Loucy (cell line): Measurements from ENCODE around the gene BCL11B.

Experiments
- EZH2phosphoT487 ChIP-seq: fragments of 200-600 bp; IDR thresholded peaks from 2 replicates; pipeline ENCODE4 v1.6.1; 2018; ENCODE audit warnings: antibody characterized with exemption, mild to moderate bottlenecking, moderate library complexity, borderline replicate concordance
- TF ChIP-seq, protein P1 (sequence below): fragments of 200-600 bp; sonication (generic); conservative IDR thresholded peaks from 2 replicates; pipeline ENCODE4 v1.5.1; 2014; ENCODE audit warnings: mild to moderate bottlenecking, antibody characterized with exemption, low read length

GRCh38 chr14:99187858-99188257, 84.1 kb downstream of the BCL11B start:
- TF ChIP-seq, protein P1, sequence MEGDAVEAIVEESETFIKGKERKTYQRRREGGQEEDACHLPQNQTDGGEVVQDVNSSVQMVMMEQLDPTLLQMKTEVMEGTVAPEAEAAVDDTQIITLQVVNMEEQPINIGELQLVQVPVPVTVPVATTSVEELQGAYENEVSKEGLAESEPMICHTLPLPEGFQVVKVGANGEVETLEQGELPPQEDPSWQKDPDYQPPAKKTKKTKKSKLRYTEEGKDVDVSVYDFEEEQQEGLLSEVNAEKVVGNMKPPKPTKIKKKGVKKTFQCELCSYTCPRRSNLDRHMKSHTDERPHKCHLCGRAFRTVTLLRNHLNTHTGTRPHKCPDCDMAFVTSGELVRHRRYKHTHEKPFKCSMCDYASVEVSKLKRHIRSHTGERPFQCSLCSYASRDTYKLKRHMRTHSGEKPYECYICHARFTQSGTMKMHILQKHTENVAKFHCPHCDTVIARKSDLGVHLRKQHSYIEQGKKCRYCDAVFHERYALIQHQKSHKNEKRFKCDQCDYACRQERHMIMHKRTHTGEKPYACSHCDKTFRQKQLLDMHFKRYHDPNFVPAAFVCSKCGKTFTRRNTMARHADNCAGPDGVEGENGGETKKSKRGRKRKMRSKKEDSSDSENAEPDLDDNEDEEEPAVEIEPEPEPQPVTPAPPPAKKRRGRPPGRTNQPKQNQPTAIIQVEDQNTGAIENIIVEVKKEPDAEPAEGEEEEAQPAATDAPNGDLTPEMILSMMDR = no peak
- TF ChIP-seq EZH2phosphoT487 = no peak
